Measurements from ENCODE around the gene ANKRD24. TPM values are rescaled to one million over a fixed set of nuclear protein-coding genes. Genes with fewer than 3 reads are reported as not detected.
A peak's percentile ranks its signal among the peaks of the same experiment; 100 is the strongest.

Gene ANKRD24
- total and polyA plus RNA-seq, 2 of the 13 experiments (the other 11 are each of a cell fraction or from before 2014, with no cell fraction given): 0.13 to 0.24 TPM

GRCh38 chr19:4225885-4226284, 43.4 kb downstream of the ANKRD24 start:
- no peaks in the 10 kb centered on the region for H4K20me1 ChIP-seq (ENCODE audit: insufficient read depth, low read length)
- H3K27ac ChIP-seq (ENCODE audit: extremely low read length, insufficient read depth, low read length): no peak overlapping the region
- no peaks in the 10 kb centered on the region for H3K9me3 ChIP-seq (ENCODE audit: low read length)
- no TSS peak for BruUV-seq (replicated peaks)
- in situ Hi-C loops (cut with HindIII; ENCODE audit: extremely low pct_ligation_motif_present, low pct_unique_long_range_greater_than_20kb): no loop called here
- H3K4me3 ChIP-seq (replicated peaks in 1 of 3; ENCODE audit: insufficient read depth in 1 of 3, low read depth in 2 of 3, low read length in 3 of 3): no peak overlapping the region
- FAIRE-seq (no peak), ATAC-seq (no peak), DNase-seq (ENCODE audit: low spot score) (no peak)
- WGBS (ENCODE audit: low lambda C conversion rate): 58% methylated on average over 6 of the region's 8 CpGs
- peaks cover 0 to 10% of the 10 kb centered on the region in 2 experiments; a peak in 3 of 5 replicates for H3K27me3 ChIP-seq (ENCODE audit: control insufficient read depth in 1 of 2, insufficient read depth in 2 of 2, low read length in 2 of 2)
- ChIA-PET POLR2A (no interaction called here), CTCF (ENCODE audit: low intra/inter-chr PET ratio, low total read pairs) (no interaction called here)
- no peaks in the 10 kb centered on the region for H3K36me3 ChIP-seq (replicated peaks in 1 of 2; ENCODE audit: control insufficient read depth in 1 of 2, insufficient read depth in 2 of 2, low read length in 2 of 2)
- intact Hi-C loops (cut with micrococcal nuclease; ENCODE audit: unreplicated experiment): no loop called here
- H2AFZ ChIP-seq (ENCODE audit: low read length): no peak overlapping the region
- no peak overlapping the region for H3K9ac ChIP-seq (ENCODE audit: insufficient read depth, low read depth, low read length)
- H3K4me2 ChIP-seq (ENCODE audit: low read depth, low read length): no peak overlapping the region
- H3K4me1 ChIP-seq (ENCODE audit: insufficient read depth, low read length): peaks cover 46% of the 10 kb centered on the region
- no peak for TF ChIP-seq ZNF501 (CRISPR knock-in tag; IDR thresholded peaks at IDR 0.05)
- H3K79me2 ChIP-seq (ENCODE audit: insufficient read depth, low read length): no peaks in the 10 kb centered on the region

GRCh38 chr19:4227771-4228170, 45.3 kb downstream of the ANKRD24 start:
- no TSS peak for BruUV-seq (replicated peaks)

More at GRCh38 chr19:4227771-4228170, 45.3 kb downstream of the ANKRD24 start:
- TF ChIP-seq IKZF1 (IDR thresholded peaks at IDR 0.05) (0 out of 2 replicates have a peak, but pooled peaks have one; percentile 14), FOXP1 (IDR thresholded peaks at IDR 0.05) (peak; percentile 38; the same call in 1 of the 2 replicates), FOXP1 (CRISPR knock-in tag; IDR thresholded peaks at IDR 0.05) (no peak), DMAP1 (CRISPR knock-in tag; IDR thresholded peaks at IDR 0.05) (no peak), FOXA1 (IDR thresholded peaks at IDR 0.05) (0 out of 2 replicates have a peak, but pooled peaks have one; percentile 24), FOXA1 (CRISPR knock-in tag; IDR thresholded peaks at IDR 0.05) (no peak), FOXK2 (IDR thresholded peaks at IDR 0.05) (0 out of 2 replicates have a peak, but pooled peaks have one; percentile 13), CBFB (CRISPR knock-in tag; IDR thresholded peaks at IDR 0.05) (no peak), PLRG1 (conservative IDR thresholded peaks at IDR 0.05) (0 out of 2 replicates have a peak, but pooled peaks have one; percentile 28)
- CTCF ChIA-PET (ENCODE audit: low intra/inter-chr PET ratio, low total read pairs): no interaction called here
- no peak for DNase-seq (ENCODE audit: low spot score)
- H3K36me3 ChIP-seq (replicated peaks in 1 of 2; ENCODE audit: control insufficient read depth in 1 of 2, insufficient read depth in 2 of 2, low read length in 2 of 2): no peaks in the 10 kb centered on the region
- in situ Hi-C loops (cut with HindIII; ENCODE audit: extremely low pct_ligation_motif_present, low pct_unique_long_range_greater_than_20kb): no loop called here
- no peaks in the 10 kb centered on the region for H3K9me3 ChIP-seq (ENCODE audit: low read length)
- H3K27me3 ChIP-seq (ENCODE audit: control insufficient read depth in 1 of 2, insufficient read depth in 2 of 2, low read length in 2 of 2): peaks cover 0 to 10% of the 10 kb centered on the region in 2 experiments; a peak in 3 of 5 replicates
- POLR2A ChIA-PET: no interaction called here
- H3K27ac ChIP-seq (ENCODE audit: extremely low read length, insufficient read depth, low read length): no peak overlapping the region
- peaks cover 35% of the 10 kb centered on the region for H3K4me1 ChIP-seq (ENCODE audit: insufficient read depth, low read length)
- H3K4me3 ChIP-seq (replicated peaks in 1 of 3; ENCODE audit: insufficient read depth in 1 of 3, low read depth in 2 of 3, low read length in 3 of 3): no peak overlapping the region
- H2AFZ ChIP-seq (ENCODE audit: low read length): no peak overlapping the region
- intact Hi-C loops (cut with micrococcal nuclease; ENCODE audit: unreplicated experiment): no loop called here
- H3K9ac ChIP-seq (ENCODE audit: insufficient read depth, low read depth, low read length): no peak overlapping the region
- H4K20me1 ChIP-seq (ENCODE audit: insufficient read depth, low read length): no peaks in the 10 kb centered on the region
- no peak for ATAC-seq
- H3K79me2 ChIP-seq (ENCODE audit: insufficient read depth, low read length): no peaks in the 10 kb centered on the region
- no peak for FAIRE-seq
- no peak overlapping the region for H3K4me2 ChIP-seq (ENCODE audit: low read depth, low read length)
